ENCODE measurements around the gene PPP1R37. TPM values are rescaled to one million over a fixed set of nuclear protein-coding genes. Genes with fewer than 3 reads are reported as not detected.
A peak's percentile ranks its signal among the peaks of the same experiment; 100 is the strongest.

The PPP1R37 gene
- total and polyA plus RNA-seq, 2 of the 8 experiments (the other 6 are each of a cell fraction or from before 2014, with no cell fraction given), result 14.6 to 25.7 TPM

DNA sequence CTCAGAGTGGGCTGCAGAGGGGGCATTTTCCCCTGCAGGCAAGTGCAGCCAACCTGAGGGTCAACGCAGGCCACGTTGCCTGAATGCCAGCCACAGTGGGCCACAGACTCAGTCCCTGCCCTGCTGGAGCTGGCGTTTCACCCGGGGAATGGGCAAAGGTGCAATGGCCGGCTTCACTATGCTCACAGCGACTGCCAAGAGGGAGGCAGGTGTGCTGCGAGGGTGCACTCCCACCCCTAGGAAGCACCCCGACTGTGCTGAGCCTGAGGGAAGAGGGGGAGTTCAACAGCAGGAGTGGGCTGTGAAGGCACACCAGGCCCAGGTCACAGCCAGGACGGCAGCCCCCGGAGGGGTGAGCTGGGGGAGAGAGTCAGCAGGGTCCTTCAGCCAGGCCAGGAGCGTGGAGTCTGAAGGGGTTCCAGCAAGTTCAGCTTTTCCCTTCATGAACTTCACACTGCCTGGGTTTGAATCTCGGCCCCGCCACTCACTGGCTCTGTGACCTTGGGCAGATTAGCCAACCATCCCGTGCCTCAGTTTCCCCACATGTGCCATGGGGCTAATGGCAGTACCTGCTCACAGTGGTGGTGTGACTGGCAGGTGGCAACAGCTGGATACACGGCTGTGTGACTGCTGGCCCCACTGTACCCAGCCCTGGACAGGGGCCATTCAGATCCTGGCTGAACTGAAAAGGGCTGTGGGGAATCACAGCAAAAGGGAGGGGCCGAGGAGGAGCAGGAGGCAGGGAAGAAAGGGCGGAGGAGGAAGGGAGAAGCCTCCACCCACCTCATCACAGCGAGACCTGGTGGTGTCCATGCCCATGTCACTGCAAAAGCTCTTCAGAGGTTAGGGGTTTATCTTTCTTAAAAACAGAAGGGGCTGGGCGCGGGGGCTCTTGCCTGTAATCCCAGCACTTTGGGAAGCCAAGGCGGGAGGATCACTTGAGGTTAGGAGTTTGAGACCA is 77.4 kb downstream of the PPP1R37 start:
- H2BK120ac ChIP-seq (replicated peaks; ENCODE audit: low read depth, low read length), result no peak overlapping the region
- no peak for TF ChIP-seq SP2 (IDR thresholded peaks at IDR 0.05; ENCODE audit: low read length)
- no peak for TF ChIP-seq BRCA1 (IDR thresholded peaks at IDR 0.05; ENCODE audit: low read depth, low read length)
- TF ChIP-seq MAFK (IDR thresholded peaks at IDR 0.05; ENCODE audit: low read depth, low read length), result no peak
- TF ChIP-seq NANOG (IDR thresholded peaks at IDR 0.05; ENCODE audit: insufficient read depth, low read depth, low read length, poor library complexity, severe bottlenecking), result no peak
- no peak for TF ChIP-seq CEBPB (IDR thresholded peaks at IDR 0.05; ENCODE audit: low read depth, low read length)
- TF ChIP-seq GABPA (IDR thresholded peaks at IDR 0.05; ENCODE audit: borderline replicate concordance, insufficient read depth, low read length), result no peak
- TF ChIP-seq SP4 (IDR thresholded peaks at IDR 0.05; ENCODE audit: low read length), result no peak
- TF ChIP-seq JUND (IDR thresholded peaks at IDR 0.05; ENCODE audit: low read length), result no peak
- TF ChIP-seq, protein P1, sequence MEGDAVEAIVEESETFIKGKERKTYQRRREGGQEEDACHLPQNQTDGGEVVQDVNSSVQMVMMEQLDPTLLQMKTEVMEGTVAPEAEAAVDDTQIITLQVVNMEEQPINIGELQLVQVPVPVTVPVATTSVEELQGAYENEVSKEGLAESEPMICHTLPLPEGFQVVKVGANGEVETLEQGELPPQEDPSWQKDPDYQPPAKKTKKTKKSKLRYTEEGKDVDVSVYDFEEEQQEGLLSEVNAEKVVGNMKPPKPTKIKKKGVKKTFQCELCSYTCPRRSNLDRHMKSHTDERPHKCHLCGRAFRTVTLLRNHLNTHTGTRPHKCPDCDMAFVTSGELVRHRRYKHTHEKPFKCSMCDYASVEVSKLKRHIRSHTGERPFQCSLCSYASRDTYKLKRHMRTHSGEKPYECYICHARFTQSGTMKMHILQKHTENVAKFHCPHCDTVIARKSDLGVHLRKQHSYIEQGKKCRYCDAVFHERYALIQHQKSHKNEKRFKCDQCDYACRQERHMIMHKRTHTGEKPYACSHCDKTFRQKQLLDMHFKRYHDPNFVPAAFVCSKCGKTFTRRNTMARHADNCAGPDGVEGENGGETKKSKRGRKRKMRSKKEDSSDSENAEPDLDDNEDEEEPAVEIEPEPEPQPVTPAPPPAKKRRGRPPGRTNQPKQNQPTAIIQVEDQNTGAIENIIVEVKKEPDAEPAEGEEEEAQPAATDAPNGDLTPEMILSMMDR (IDR thresholded peaks at IDR 0.05; ENCODE audit: control extremely low read depth in 1 of 3, insufficient read depth in 1 of 3, low read depth in 1 of 3, low read length in 3 of 3), result no peak
- no peak for TF ChIP-seq CREB1 (IDR thresholded peaks at IDR 0.05)
- POLR2A ChIA-PET (ENCODE audit: partially characterized antibody), result interaction anchor here (1.2 to 3.6 kb wide), 4 partner anchors 9 to 80 kb away, joined by 3 to 14 read pairs (median 4); partner anchors contain the start of genes BLOC1S3 and NKPD1
- peaks cover 0 to 5% (median 0%) of the 10 kb centered on the region in 4 experiments; a peak in 2 of 7 replicates for H3K4me1 ChIP-seq (replicated peaks in 1 of 4; ENCODE audit: control insufficient read depth in 3 of 4, insufficient read depth in 4 of 4, low read length in 3 of 4)
- no peak overlapping the region for H3K18ac ChIP-seq (ENCODE audit: extremely low read depth, low read length)
- H2AFZ ChIP-seq (ENCODE audit: low read length), result no peak overlapping the region
- no peak overlapping the region for H3K14ac ChIP-seq (ENCODE audit: insufficient read length)
- H3K27me3 ChIP-seq (replicated peaks in 1 of 4; ENCODE audit: control insufficient read depth in 3 of 4, extremely low read depth in 1 of 4, insufficient read depth in 3 of 4, low read length in 3 of 4), result no peaks in the 10 kb centered on the region
- H3K27ac ChIP-seq (ENCODE audit: low read depth, low read length), result no peak overlapping the region
- no peak overlapping the region for H2BK20ac ChIP-seq (ENCODE audit: low read length)
- no peaks in the 10 kb centered on the region for H3K79me2 ChIP-seq (ENCODE audit: control insufficient read depth in 1 of 2, insufficient read depth in 2 of 2, low read length in 2 of 2)
- no peak overlapping the region for H3K9ac ChIP-seq (replicated peaks in 1 of 4; ENCODE audit: extremely low read depth in 1 of 4, low read depth in 3 of 4, low read length in 3 of 4)
- H3K79me1 ChIP-seq (ENCODE audit: low read depth, low read length), result peaks cover 3% of the 10 kb centered on the region
- no peak overlapping the region for H4K5ac ChIP-seq (ENCODE audit: insufficient read length, low read depth, low read length)
- WGBS, 2 experiments (ENCODE audit: extremely low coverage in 1 of 2, insufficient coverage in 1 of 2, insufficient read length in 1 of 2, insufficient replicate concordance in 2 of 2, low coverage in 1 of 2, low lambda C conversion rate in 2 of 2, missing lambda C conversion rate in 1 of 2), result 85% methylated on average over 21 of the region's 21 CpGs; no CpG with 5 or more reads in 1 of the 2 experiments
- H3K4ac ChIP-seq (replicated peaks; ENCODE audit: insufficient read length, low read depth, low read length), result no peak overlapping the region
- H3K4me3 ChIP-seq (ENCODE audit: extremely low read depth in 1 of 4, insufficient read depth in 2 of 4, low read depth in 3 of 4, low read length in 4 of 4), result no peak overlapping the region
- H2BK15ac ChIP-seq (ENCODE audit: low read length), result no peak overlapping the region
- no peaks in the 10 kb centered on the region for H3K36me3 ChIP-seq (ENCODE audit: control insufficient read depth in 2 of 4, insufficient read depth in 4 of 4, low read length in 3 of 4)
- no peak for DNase-seq (ENCODE audit: low read depth in 1 of 2, low spot score in 2 of 2)
- no peak for FAIRE-seq
- H3K4me2 ChIP-seq (ENCODE audit: insufficient read depth in 1 of 2, low read depth in 2 of 2, low read length in 2 of 2), result no peak overlapping the region
- CTCF ChIA-PET (ENCODE audit: partially characterized antibody), result interaction anchor here (0.8 to 1.6 kb wide), 5 partner anchors 10 to 77 kb away, joined by 3 to 7 read pairs (median 4); partner anchors contain the start of gene NKPD1
- no peak overlapping the region for H2AK5ac ChIP-seq (ENCODE audit: low read depth, low read length)
- no peak overlapping the region for H3K56ac ChIP-seq (replicated peaks; ENCODE audit: insufficient read length, low read depth, low read length)
- no peak overlapping the region for H3K23ac ChIP-seq (ENCODE audit: insufficient read length)
- H3K9me3 ChIP-seq (ENCODE audit: insufficient read depth in 2 of 2, low read depth in 1 of 2, low read length in 1 of 2), result no peaks in the 10 kb centered on the region
- peaks cover 3 to 13% of the 10 kb centered on the region in 2 experiments for H4K20me1 ChIP-seq (replicated peaks in 1 of 2; ENCODE audit: control insufficient read depth in 1 of 2, insufficient read depth in 2 of 2, low read length in 2 of 2)
- no peaks in the 10 kb centered on the region for H3K23me2 ChIP-seq (ENCODE audit: low read depth, low read length)
- H2BK12ac ChIP-seq (ENCODE audit: low read depth, low read length), result no peak overlapping the region
- H4K91ac ChIP-seq (replicated peaks; ENCODE audit: insufficient read length, low read length), result no peak overlapping the region
- H2BK5ac ChIP-seq (ENCODE audit: low read depth, low read length), result no peak overlapping the region
- H4K8ac ChIP-seq (ENCODE audit: extremely low read depth, insufficient read depth, low read length), result peak overlapping the region; percentile 68; the same call in 1 of the 2 replicates
